GM18909 (cell line): ENCODE data around the gene ADCY7.
"Not testable (repeated sequence)": the region's sequence is repeated elsewhere in the genome, so short reads cannot be mapped to it uniquely, and the experiment has no call there.

Source experiments
- ATAC-seq: cut with Tn5 transposase; IDR thresholded peaks from one replicate; pipeline ENCODE4 v1.9.1; 2021; ENCODE audit warnings: mild to moderate bottlenecking; ENCODE audit not compliant: unreplicated experiment, poor library complexity

Gene ADCY7

GRCh38 chr16:50266337-50267091 lies at the start of gene ADCY7:
Gene ADCY7 (plus strand): TSS chr16:50266551. CDS start chr16:50288180, 21,629 bp downstream.
- peak; percentile 81 for ATAC-seq

DNA sequence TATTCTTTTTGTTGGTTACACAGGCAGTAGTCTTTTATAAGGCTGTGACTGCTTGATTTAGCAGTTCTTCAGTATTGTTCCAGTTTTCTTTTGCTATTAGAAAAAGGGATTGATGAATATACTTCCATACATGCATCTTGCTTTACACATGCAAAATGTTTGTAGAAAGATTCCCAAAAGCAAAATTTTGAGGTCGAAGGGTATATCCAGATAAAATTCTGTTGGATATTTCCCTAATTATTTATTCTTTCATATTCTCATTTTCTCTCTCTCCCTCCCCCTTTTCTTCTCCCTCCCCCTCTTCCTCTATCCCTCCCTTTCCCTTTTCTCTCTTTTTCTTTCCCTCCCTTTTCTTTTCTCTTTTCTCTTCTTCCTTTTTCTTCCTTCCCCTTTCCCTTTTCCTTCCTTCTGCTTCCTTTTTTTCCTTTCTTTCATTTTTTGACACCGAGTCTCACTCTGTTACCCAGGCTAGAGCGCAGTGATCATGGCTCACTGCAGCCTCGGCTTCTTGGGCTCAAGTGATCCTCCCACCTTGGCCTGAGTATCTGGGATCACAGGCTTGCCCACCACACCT lies 46.9 kb upstream of the ADCY7 start:
- no peak for ATAC-seq

- ATAC-seq = no peak
Measured at GRCh38 chr16:50224286-50224685, 42.1 kb upstream of the ADCY7 start.

DNA sequence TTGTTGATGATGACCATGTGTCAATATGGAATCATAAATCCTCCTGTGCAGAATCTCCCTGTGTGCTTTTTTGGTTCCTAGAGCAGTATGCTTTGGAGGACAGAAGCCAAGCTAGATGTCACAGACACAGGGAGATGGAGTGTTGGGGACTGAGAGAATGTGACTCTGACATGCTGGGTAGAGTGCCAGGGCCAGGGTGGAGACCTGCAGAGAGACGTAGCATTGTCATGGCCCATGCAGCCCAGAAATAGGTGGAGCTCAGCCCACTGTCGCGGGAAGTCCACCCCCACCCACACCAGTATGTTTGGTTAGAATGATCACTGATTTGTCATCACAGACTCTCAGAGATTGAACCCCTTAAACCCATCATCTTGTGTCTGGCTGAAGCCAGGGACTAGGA lies 39.2 kb upstream of the ADCY7 start:
- ATAC-seq = no peak

GRCh38 chr16:50227665-50228064 lies 38.7 kb upstream of the ADCY7 start:
- ATAC-seq = no peak

GRCh38 chr16:50228364-50228868 lies 37.9 kb upstream of the ADCY7 start:
- ATAC-seq = no peak

- ATAC-seq = no peak
Measured at GRCh38 chr16:50229149-50229726, 37.1 kb upstream of the ADCY7 start.

DNA sequence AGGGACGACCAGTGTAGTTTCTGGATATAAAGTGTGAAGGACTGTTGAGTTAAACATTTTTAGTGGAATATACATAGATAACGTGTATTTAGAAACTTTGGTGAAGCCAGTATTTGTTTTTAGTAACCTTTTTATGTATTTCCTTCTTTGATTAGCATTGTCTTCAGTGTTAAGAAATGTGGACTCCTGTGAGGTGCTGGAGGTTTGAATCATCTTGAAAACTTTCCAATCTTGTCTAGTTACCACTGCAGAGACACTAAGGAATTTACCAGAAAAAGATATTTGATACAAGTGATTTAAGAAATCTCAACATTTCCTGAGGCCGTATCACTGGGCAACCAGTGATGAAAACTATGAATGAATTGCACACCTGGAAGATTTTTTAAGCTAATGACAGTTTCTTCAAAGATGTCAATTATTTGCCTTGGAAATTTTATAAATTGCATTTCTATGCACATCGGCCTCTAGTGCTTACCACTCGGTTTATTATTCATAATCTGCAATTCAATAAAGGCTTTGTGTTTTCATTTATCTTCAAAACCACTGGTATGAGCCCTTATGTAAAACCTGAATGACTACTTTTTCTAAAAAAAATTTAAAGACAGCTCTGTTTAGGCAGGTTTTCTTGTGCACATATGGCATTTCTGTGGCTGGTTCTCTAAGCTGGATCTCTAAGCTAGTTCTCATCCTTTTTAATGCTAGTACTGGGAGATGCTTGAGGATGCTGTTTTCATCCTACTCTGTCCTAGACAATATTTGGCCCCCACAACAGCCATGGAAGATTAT lies 31.4 kb upstream of the ADCY7 start:
- ATAC-seq = no peak

GRCh38 chr16:50235581-50235980 lies 30.8 kb upstream of the ADCY7 start:
- no peak for ATAC-seq

- ATAC-seq = no peak
Measured at GRCh38 chr16:50238314-50238713, 28.0 kb upstream of the ADCY7 start.

DNA sequence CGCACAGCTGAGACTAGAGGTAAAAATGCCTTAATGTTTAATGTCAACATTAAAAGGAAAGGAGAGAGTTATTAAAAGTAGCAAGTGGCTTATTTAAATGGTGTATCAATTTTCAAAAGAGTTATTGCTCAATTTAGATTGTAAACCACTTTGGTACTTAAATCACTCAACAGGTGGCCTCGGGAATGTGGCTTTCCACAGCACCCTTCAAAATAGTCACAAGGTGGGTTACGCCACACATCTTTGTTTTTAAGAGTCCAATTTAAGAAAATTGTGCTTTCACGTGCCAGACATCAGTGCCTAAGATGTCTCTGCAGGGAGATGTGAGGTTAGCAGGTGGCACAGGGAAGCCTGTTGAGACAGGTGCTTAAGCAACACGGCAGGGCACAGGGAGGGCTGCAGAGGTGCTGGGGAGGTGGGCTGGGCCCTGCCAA lies 27.5 kb upstream of the ADCY7 start:
- ATAC-seq = no peak

DNA sequence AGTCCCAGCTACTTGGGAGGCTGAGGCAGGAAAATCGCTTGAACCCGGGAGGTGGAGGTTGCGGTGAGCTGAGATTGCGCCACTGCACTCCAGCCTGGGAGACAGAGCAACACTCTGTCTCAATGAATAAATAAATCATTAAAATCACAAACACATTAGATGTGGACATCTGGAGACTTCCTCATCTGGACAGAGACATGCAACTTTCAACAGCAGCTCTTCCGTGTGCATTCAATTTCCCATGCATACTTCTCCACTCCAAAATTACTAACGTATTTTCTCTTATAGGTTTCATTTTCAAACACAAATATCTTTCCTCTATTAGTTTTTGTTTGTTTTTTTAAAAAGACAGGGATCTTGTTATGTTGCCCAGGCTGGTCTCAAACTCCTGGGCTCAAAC lies 23.3 kb upstream of the ADCY7 start:
- ATAC-seq = not testable (repeated sequence)

GRCh38 chr16:50244140-50244503 lies 22.2 kb upstream of the ADCY7 start:
- ATAC-seq = no peak

DNA sequence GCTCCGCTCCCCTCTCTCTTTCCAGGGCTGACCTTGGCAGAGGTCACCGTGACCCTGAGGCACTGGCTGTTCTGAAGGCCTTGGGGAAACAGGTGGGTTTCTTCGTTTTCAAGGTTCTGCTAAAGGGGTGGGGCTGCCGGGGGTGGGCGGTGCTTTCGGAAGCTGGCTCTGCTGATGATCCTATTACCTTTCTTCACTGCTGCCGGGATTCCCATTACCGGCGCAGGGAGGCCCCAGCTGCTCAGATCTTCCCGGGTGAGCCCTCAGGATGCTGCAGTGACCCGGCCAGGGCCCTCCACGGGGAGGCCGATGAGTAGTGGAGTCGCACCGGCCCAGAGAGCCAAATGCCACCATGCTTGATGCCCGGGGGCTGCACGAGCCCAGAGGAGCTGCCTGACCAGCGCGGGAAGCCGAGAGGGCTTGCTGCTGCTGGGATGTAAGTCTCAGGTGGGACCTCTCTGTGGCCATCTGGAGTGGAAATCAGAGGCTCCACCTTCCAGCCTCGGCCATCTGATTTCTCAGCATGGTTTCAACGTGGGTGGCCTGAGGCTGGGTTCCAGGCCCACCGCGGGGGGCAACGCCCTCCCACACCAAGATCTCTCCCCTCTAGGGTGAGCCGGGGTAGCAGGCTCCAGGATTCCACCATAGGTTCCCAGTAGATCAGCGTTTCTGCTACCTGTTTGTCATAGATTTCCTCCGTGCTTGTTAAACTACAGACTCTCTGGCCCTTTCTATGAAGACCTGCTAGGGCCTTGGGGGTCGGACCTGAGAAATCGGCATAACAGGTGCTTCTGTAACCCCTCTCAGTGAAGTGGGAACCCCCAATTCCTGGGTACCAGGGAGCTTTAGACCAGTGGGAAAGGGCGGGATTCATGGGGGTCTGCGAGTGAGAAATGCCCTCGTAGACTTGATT lies 21.6 kb upstream of the ADCY7 start:
- no peak for ATAC-seq

DNA sequence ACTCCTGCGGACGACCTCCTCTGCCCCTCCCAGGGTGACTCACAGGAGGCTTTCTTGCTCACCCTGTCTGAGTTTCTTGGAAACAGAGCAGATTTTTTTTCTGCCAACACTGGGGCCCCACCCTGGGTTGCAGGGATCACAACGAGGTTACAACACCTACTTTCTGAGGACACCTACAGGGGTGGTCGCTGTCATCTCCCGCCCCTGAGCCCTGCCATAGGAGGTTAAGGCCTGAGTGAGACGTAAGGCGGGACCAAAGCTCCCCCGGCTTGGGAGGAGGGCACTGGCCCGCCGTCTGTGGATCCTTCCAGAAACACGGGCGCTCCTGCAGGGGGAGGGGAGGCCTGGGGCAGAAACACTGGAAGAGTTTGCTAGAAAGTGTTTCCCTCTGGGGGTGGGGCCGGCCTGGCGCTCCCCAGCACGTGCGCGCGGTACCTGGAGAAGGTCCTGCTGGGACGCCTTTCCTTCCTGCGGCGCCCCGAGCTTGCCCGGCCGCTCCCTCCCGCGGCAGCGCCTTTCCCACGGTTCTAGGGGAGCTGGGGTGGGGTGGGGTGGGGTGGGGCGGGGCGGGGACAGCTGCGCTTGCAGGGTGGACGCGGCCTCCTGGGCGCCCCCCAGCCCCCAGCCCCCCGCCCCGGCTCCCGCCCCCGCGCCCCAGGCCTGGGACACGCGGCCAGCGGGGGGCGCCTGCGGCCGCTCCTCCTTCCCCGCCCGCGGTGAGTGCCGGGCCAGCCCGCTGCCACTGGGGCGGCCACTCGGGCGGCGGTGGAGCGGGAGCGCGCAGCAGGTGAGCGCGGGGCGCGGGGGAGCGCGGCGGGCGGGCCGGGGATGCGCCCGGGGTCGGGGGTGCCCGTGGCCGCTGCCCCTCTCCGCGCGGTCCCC lies 20.7 kb upstream of the ADCY7 start:
- ATAC-seq = peak; percentile 85

DNA sequence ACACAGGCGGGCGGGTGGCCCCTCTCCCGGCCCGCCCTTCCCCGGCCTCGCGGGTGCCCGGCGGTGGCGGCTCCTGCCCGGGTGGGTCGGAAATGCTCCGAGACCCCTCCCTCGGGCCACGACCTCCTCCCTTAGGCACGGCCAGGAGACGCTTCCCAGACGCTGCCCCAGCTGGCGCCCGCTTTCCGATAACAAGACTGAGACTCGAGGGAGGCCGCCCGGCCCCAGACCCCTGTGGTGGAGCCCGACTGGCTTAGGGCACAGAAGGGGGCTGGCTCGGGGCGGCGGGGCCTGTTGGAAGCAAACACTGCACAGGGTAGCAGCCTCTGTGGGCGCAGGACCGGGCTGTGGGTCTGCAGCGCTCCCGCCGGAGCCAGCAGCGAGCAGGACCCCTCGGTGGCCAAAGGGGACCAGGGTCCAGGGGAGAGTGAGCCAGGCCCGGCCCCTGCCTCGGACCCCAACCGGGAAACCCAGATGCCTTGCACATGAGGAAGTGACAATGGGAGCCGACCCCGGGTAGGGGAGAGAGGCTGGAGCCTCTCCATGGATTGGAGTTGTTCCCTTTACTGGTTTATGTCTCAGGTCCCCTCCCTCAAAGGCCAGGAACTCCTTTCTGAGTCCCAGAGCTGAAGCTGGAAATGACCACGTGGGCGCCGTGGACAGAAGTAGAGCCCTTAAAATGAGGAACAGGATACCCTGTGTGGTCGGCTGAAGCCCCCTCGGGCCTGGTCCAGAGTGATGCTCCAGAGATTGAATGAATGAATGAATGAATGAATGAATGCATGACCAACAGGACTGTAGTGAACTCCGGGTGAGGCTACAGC lies 19.8 kb upstream of the ADCY7 start:
- ATAC-seq = peak; percentile 27

- ATAC-seq = no peak
Measured at GRCh38 chr16:50247123-50247905, 19.0 kb upstream of the ADCY7 start.
